HCT116 (cell line): Measurements from ENCODE around the gene HOXD13. TPM values are rescaled to one million over a fixed set of nuclear protein-coding genes. Genes with fewer than 3 reads are reported as not detected.

ENCODE experiments used
- ATAC-seq: fragments of 200-7000 bp; cut with Tn5 transposase; 2 replicates; pipeline ENCODE4 v1.9.1; 2020; ENCODE audit warnings: mild to moderate bottlenecking, moderate library complexity
- BruUV-seq: library from RNA; stranded (reverse); fragments of 400-500 nt; replicated peaks from 2 replicates; lab custom pipeline; 2021; lab: Mats Ljungman, UMichigan
- CTCF ChIA-PET: fragments of 300-600 bp; sonication (Branson Sonifier 250); formaldehyde crosslinking; loops from one replicate; lab custom pipeline; 2021; ENCODE audit warnings: antibody characterized with exemption; lab: Charles Lee
- POLR2A ChIA-PET: fragments of 300-600, 350-600 bp; sonication (Branson Sonifier 250); formaldehyde crosslinking; loops from one replicate; lab custom pipeline; 2021; ENCODE audit warnings: antibody characterized with exemption; lab: Charles Lee
- RAD21 ChIA-PET, 2 experiments: fragments of 300-600 bp; sonication (Branson Sonifier 250); formaldehyde crosslinking; loops; one replicate each; lab custom pipeline; 2023; ENCODE audit warnings: low total read pairs in 2 of 2; ENCODE audit not compliant: uncharacterized antibody in 2 of 2, unreplicated experiment in 2 of 2, low non-redundant PET in 1 of 2; lab: Charles Lee
- DNase-seq: peaks from one replicate; pipeline ENCODE4 v3.0.0-alpha.2; 2010; ENCODE audit warnings: low read depth, low spot score
- H2AFZ ChIP-seq: fragments of 200-600 bp; shearing (Covaris generic), sonication (generic); 2 replicates; pipeline ENCODE4 v1.6.1; 2017; ENCODE audit warnings: low read depth, mixed run types, mixed read lengths, antibody characterized with exemption, low read length; ENCODE audit not compliant: poor library complexity, severe bottlenecking
- H3K27ac ChIP-seq: 2 replicates; pipeline ENCODE4 v1.5.1; 2012; ENCODE audit warnings: low read depth, low read length
- H3K27me3 ChIP-seq: fragments of 200-600 bp; sonication (generic); 2 replicates; pipeline ENCODE4 v1.6.1; 2016; ENCODE audit warnings: mixed run types, low read length, mixed read lengths; ENCODE audit not compliant: insufficient read depth
- H3K36me3 ChIP-seq, 2 experiments: fragments of 200-500 bp in 1 of 2; fragments of 200-600 bp in 1 of 2; sonication (Bioruptor generic) in 1 of 2; sonication (generic) in 1 of 2; 2 replicates each; pipeline versions ENCODE4 v1.5.1 to v1.6.1; 2014 to 2016; ENCODE audit warnings: low read length in 2 of 2, inconsistent platforms in 1 of 2, mixed read lengths in 1 of 2, mixed run types in 1 of 2; ENCODE audit not compliant: insufficient read depth in 2 of 2, control insufficient read depth in 1 of 2
- H3K4me1 ChIP-seq, 2 experiments: fragments of 200-600 bp in 1 of 2; sonication (generic) in 1 of 2; 2 replicates each; pipeline versions ENCODE4 v1.5.1 to v1.6.1; 2012 to 2017; ENCODE audit warnings: low read length in 2 of 2, inconsistent platforms in 1 of 2, mild to moderate bottlenecking in 1 of 2, mixed read lengths in 1 of 2, mixed run types in 1 of 2, moderate library complexity in 1 of 2; ENCODE audit not compliant: insufficient read depth in 2 of 2, control insufficient read depth in 1 of 2
- H3K4me2 ChIP-seq: fragments of 200-600 bp; sonication (generic); 2 replicates; pipeline ENCODE4 v1.6.1; 2017; ENCODE audit warnings: mixed run types, low read length, mixed read lengths
- H3K4me3 ChIP-seq, 2 experiments: fragments of 200-600 bp in 1 of 2; sonication (generic) in 1 of 2; replicated peaks in 1 of 2; 2 replicates each; pipeline ENCODE4 v1.5.1; 2011 to 2016; ENCODE audit warnings: low read length in 2 of 2, control low read depth in 1 of 2, low read depth in 1 of 2, mild to moderate bottlenecking in 1 of 2, mixed read lengths in 1 of 2, mixed run types in 1 of 2
- H3K79me2 ChIP-seq: fragments of 200-600 bp; sonication (generic); 2 replicates; pipeline ENCODE4 v1.6.1; 2017; ENCODE audit warnings: mild to moderate bottlenecking, mixed run types, low read length, moderate library complexity, mixed read lengths; ENCODE audit not compliant: insufficient read depth
- H3K9ac ChIP-seq: fragments of 200-600 bp; sonication (generic); 2 replicates; pipeline ENCODE4 v1.6.1; 2016; ENCODE audit warnings: low read length, mixed read lengths
- H3K9me2 ChIP-seq: fragments of 200-600 bp; sonication (generic), shearing (Covaris generic); 2 replicates; pipeline ENCODE4 v1.6.1; 2017; ENCODE audit warnings: mixed run types, mild to moderate bottlenecking, moderate library complexity; ENCODE audit not compliant: insufficient read depth
- H3K9me3 ChIP-seq, 2 experiments: fragments of 200-500 bp in 1 of 2; fragments of 200-600 bp in 1 of 2; sonication (Bioruptor generic) in 1 of 2; sonication (generic) in 1 of 2; 2 replicates each; pipeline ENCODE4 v1.6.1; 2014 to 2017; ENCODE audit warnings: low read length in 2 of 2, mixed read lengths in 2 of 2, inconsistent platforms in 1 of 2, low read depth in 1 of 2, mild to moderate bottlenecking in 1 of 2, mixed run types in 1 of 2, moderate library complexity in 1 of 2; ENCODE audit not compliant: control insufficient read depth in 1 of 2, insufficient read depth in 1 of 2
- H4K20me1 ChIP-seq: fragments of 200-600 bp; sonication (generic), shearing (Covaris generic); 2 replicates; pipeline ENCODE4 v1.6.1; 2017; ENCODE audit warnings: mixed run types, mild to moderate bottlenecking, moderate library complexity; ENCODE audit not compliant: insufficient read depth
- SRF ChIP-seq: IDR thresholded peaks from 2 replicates; pipeline ENCODE4 v1.6.1; 2012; ENCODE audit warnings: low read depth
- YY1 ChIP-seq: IDR thresholded peaks from 2 replicates; pipeline ENCODE4 v1.6.1; 2011; ENCODE audit warnings: low read length, low read depth, moderate library complexity, mild to moderate bottlenecking; ENCODE audit not compliant: insufficient replicate concordance; ENCODE audit errors: extremely low read depth
- intact Hi-C: fragments of 100-400 bp; cut with micrococcal nuclease; formaldehyde crosslinking; loops from 2 replicates; pipeline ENCODE4 v1.10.0; 2022
- total RNA-seq: library from RNA; stranded (reverse); gene quantifications from one replicate; pipeline ENCODE4 v1.2.1, GENCODE V29; 2021; ENCODE audit not compliant: unreplicated experiment
- TF ChIP-seq, protein P1 (sequence below): IDR thresholded peaks from 2 replicates; pipeline ENCODE4 v1.6.1; 2012
- TF ChIP-seq, protein P2 (sequence below): IDR thresholded peaks from 2 replicates; pipeline ENCODE4 v1.6.1; 2011; ENCODE audit warnings: mild to moderate bottlenecking, low read length, moderate library complexity; ENCODE audit not compliant: insufficient replicate concordance; ENCODE audit errors: extremely low read depth

The HOXD13 gene
- total RNA-seq, 1 experiment from 2014 or later: not detected

DNA sequence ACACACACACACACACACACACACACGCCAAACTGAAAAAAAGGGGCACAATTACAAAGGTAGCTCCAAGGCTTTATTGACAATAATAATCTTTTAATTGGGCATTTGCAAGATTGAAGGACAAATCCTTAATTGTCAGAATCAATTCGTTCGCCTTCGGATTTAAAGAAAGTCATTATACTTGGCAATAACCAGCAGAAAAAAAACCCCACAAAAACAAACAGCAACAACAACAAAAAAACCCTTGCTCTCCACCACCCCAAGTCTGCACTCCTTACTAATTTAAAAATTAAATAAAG lies 35.2 kb downstream of the HOXD13 start:
- intact Hi-C loops: loop anchor here (1.0 to 5.0 kb wide), 7 partner anchors 511 to 1630 kb away; no protein-coding TSS in a partner anchor
- Histone ChIP-seq H3K4me2 (peak overlapping the region; percentile 51; the same call in 1 of the 2 replicates), H3K36me3 (no peaks in the 10 kb centered on the region), H3K4me1 (peaks cover 6 to 17% of the 10 kb centered on the region in 2 experiments; a peak in 3 of 4 replicates), H3K4me3 (no peak overlapping the region)
- ChIA-PET POLR2A (interaction anchor here (0.7 to 1.9 kb wide), 5 partner anchors 41 to 1035 kb away, joined by 3 to 5 read pairs (median 4); no protein-coding TSS in a partner anchor), RAD21 (interaction anchor here in 1 of 2 experiments (0.6 to 1.5 kb wide), 2 partner anchors 327 to 1013 kb away, joined by 3 read pairs; no protein-coding TSS in a partner anchor)
- TF ChIP-seq YY1 (no peak), SRF (no peak)
- TF ChIP-seq, protein P1, sequence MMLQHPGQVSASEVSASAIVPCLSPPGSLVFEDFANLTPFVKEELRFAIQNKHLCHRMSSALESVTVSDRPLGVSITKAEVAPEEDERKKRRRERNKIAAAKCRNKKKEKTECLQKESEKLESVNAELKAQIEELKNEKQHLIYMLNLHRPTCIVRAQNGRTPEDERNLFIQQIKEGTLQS: no peak
- TF ChIP-seq, protein P2, sequence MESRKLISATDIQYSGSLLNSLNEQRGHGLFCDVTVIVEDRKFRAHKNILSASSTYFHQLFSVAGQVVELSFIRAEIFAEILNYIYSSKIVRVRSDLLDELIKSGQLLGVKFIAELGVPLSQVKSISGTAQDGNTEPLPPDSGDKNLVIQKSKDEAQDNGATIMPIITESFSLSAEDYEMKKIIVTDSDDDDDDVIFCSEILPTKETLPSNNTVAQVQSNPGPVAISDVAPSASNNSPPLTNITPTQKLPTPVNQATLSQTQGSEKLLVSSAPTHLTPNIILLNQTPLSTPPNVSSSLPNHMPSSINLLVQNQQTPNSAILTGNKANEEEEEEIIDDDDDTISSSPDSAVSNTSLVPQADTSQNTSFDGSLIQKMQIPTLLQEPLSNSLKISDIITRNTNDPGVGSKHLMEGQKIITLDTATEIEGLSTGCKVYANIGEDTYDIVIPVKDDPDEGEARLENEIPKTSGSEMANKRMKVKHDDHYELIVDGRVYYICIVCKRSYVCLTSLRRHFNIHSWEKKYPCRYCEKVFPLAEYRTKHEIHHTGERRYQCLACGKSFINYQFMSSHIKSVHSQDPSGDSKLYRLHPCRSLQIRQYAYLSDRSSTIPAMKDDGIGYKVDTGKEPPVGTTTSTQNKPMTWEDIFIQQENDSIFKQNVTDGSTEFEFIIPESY: no peak
- TF ChIP-seq, all 23 proteins: peak for 0
- H2AFZ ChIP-seq: peak overlapping the region; percentile 70
- H3K9me3 ChIP-seq: no peaks in the 10 kb centered on the region
- CTCF ChIA-PET: interaction anchor here (0.8 to 3.9 kb wide), 22 partner anchors 9 to 1036 kb away, joined by 3 to 36 read pairs (median 7); no protein-coding TSS in a partner anchor
- H3K79me2 ChIP-seq: no peaks in the 10 kb centered on the region
- BruUV-seq: no TSS peak
- H4K20me1 ChIP-seq: no peaks in the 10 kb centered on the region
- H3K9ac ChIP-seq: no peak overlapping the region
- no peak overlapping the region for H3K27ac ChIP-seq
- no peaks in the 10 kb centered on the region for H3K27me3 ChIP-seq
- H3K9me2 ChIP-seq: no peaks in the 10 kb centered on the region
- DNase-seq (no peak), ATAC-seq (no peak)
